Hematopoietic multipotent progenitor cell treated with erythropoietin and hydrocortisone succinate and interleukin-3 and kit ligand, for 6 days (in vitro differentiated cells): ENCODE measurements around the gene SRCIN1.
A peak's percentile ranks its signal among the peaks of the same experiment; 100 is the strongest.
"Not testable (repeated sequence)": the region's sequence is repeated elsewhere in the genome, so short reads cannot be mapped to it uniquely, and the experiment has no call there.

Experiments
- DNase-seq: peaks from one replicate; pipeline ENCODE4 v3.0.0-alpha.2; 2015

The SRCIN1 gene

DNA sequence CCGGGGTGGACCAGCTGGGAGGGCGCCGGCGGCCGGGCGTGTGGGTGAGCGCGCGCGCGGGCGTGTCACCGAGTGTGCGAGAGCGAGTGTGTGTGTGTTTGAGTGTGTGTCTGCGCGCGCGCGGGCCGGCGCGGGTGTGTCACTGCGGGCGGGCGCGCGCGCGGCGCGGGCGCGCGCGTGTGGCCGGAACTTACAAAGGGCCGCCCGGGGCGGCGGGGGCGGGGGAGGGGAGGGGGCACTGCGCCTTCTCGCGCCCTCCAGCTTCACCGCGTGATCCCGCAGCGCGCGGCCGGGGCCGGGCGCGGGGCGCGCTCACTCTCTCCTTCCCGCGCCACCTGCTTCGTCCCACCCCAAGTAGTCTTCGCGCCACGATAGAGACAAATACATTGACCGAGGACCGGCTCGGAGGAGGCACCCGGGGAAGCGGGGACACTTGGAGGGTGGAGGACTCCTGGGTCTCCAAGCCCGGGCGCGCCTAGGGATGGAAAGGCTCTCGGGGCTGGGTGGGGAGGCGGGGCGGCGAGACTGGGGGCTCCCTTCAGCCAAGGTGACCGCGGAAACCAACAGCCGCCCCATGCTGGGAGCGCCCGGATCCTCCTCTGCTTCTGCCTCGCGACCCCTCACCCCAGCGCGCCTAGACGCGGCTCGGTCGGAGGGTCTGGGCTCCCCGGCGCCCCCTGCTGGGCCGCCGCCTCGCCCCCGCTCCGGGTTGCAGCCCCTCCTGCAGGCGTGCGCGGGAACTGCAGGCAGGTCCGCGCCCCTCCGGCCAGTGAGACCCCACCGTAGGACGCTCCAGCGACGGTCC lies at the start of gene SRCIN1:
Gene SRCIN1, minus strand, starts transcription at position 112 of the 805 bp plus-strand sequence. CDS start 247 bp downstream, outside the sequence.
- peak; percentile 46 for DNase-seq

DNA sequence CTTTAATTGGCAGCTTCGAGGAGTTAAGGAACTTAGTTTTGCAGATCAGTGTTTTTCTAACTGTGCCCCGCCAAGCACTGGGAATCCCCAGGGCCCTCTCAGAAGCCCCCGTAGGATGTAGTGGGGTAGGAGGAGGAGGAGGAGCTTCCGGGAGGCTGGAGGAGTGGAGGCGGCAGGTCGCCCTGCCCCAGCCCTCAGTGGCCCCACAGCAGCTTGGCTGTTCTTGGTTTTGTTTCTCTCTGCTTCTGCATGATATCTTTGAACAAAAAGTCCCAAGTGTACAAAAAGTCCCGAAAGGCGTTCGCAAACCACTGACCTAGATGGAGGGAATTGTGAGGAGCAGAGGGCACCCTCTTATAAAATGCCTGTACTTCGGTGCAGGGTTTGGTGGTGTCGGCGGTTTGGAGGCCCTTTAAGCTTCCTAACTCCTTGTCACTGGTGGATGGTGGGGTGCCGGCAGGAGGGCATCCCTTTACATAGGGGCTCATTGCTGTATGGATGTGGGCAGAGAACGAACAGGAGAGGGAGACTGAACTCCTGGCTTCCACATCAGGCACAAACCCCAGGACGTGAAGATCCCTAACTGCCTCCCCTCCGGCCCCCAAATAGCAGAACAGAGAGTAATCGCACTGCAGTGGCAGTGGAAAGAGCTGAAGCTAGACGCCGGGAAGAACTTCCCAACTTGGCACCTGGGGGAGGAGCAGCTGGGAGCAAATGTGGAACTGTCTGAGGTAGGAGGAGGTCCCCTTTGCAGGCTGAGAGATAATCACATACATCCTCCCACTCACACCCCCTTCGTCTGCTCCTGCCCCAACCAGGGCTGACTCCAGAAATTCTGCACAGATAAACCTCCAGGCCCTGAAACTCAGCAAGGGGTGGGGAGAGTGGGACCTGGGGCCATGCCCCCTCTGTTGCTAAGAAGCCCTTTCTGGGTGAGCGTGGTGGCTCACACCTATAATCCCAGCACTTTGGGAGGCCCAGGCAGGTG lies 49.0 kb upstream of the SRCIN1 start:
- no peak for DNase-seq

- no peak for DNase-seq
Observed at GRCh38 chr17:38653679-38654078, 47.9 kb upstream of the SRCIN1 start.

- DNase-seq, result no peak
Observed at GRCh38 chr17:38653230-38653629, 47.5 kb upstream of the SRCIN1 start.

DNA sequence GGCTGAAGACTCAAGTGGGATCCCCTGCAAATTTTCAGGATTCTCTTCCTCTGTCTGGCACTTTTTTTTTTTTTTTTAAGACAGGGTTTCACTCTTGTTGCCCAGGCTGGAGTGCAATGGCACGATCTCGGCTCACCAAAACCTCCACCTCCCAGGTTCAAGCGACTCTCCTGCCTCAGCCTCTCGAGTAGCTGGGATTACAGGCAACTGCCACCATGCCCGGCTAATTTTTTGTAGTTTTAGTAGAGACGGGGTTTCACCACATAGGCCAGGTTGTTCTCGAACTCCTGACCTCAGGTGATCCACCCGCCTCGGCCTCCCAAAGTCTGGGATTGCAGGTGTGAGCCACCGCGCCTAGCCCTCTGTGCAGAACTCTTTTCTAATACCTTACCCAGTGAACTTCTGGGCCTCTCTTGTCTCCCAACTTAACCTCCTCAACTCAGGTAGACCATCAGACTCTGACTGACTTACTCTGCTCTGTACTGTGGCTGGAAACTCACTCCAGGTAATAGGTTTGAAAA lies 45.0 kb upstream of the SRCIN1 start:
- DNase-seq, result not testable (repeated sequence)

DNA sequence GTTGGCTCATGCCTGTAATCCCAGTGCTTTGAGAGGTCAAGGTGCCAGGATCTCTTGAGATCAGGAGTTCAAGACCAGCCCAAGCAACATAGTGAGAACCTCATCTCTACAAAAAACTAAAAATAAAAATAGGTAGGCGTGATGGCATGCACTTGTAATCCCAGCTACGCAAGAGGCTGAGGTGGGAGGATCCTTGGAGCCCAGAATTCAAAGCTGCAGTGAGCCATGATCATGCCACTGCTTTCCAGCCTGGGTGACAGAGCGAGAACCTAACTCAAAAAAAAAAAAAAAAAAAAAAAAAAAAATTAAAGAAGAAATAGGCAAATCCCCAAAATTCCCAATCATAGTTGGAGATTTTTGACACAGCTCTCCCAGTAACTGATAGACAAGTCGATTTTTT lies 32.2 kb upstream of the SRCIN1 start:
- no peak for DNase-seq

GRCh38 chr17:38636054-38636453 lies 30.3 kb upstream of the SRCIN1 start:
- no peak for DNase-seq

GRCh38 chr17:38632334-38632733 lies 26.6 kb upstream of the SRCIN1 start:
- no peak for DNase-seq

- DNase-seq, result peak; percentile 31
Observed at GRCh38 chr17:38628441-38628840, 22.7 kb upstream of the SRCIN1 start.

DNA sequence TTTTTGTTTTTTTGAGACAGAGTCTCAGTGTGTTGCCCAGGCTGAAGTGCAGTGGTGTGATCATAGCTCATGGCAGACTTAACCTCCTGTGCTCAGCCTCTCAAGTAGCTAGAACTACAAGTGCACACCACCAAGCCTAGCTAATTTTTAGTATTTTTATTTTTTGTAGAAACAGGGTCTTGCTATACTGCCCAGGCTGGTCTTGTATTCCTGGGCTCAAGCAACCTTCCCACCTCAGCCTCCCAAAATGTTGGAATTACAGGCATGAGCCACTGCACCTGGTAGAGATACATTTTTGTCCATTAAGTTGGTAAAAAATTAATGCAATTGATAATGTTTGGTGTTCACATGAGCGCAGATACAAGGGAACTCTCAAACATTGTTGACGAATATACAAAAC lies 22.2 kb upstream of the SRCIN1 start:
- no peak for DNase-seq

DNA sequence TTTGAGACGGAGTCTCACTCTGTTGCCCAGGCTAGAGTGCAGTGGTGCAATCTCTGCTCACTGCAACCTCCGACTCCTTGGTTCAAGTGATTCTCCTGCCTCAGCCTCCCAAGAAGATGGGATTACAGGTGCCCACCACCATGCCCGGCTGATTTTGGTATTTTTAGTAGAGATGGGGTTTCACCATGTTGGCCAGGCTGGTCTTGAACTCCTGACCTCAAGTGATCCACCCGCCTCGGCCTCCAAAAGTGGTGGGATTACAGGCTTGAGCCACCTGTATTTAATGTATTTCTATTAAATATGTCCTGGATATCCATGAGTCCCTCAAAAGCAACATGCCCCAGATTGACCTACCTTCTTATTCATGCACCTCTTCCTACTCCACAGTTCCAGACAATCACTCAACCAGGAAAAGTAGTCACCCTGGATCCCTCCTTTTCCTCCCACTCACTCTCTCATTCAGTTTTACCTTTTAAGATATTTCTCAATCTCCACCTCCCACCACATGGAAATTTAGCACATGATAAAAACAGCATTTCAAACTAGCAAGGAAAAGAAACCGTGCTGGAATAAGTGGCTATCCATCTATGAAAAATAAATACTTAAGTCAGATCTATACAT lies 21.0 kb upstream of the SRCIN1 start:
- DNase-seq, result not testable (repeated sequence)

GRCh38 chr17:38625482-38625881 lies 19.7 kb upstream of the SRCIN1 start:
- no peak for DNase-seq

- DNase-seq, result not testable (repeated sequence)
Observed at GRCh38 chr17:38624782-38625355, 19.1 kb upstream of the SRCIN1 start.

DNA sequence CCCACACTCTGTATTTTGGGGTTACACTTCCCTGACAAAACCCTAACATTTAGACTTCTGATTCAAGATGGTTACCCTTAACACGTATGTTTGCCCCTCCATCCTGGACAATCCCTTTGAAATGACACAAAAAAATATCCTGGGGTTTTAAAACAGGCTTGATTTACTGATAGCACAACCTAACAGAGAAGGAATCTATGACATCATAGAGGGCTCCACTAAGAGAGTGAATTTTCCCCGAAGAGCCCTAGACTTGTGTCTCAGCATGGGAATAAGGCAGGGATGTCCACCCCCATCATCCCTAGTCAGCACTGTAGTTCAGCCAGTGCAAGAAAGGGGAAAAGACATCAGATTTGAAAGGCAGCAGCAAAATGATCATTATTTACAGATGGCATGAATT lies 15.8 kb upstream of the SRCIN1 start:
- DNase-seq, result no peak

DNA sequence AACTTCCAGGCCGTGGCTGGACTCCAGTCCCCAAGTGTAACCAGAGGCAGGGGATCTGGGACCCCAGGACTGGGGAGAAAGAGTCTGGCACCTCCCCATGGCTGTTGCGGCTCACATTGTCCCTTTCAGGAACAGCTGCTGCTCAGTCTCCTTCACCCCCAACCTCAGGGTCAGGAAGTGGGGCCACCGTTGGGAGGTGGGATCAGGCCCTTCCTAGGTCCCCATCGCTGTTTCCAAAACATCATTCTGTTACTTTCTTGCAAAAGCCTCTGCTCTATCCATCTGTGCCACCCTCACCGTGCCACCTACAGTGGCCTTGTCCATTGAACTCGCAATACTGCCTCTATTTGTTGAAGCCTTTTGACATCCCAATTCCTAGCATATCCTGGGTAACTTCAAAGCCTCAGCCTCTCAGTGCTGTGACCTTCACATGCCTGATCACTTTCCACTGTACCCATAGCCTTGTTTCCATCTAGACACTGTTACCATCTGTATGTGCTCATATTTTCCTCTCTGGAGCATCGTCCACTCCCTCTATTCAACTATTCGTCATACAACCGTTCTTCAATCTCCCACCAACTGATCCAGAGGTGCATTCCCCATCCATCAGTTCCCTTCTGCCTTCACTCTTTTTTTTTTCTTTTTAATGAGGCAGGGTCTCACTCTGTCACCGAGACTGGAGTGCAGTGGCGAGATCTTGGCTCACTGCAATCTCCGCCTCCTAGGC lies 15.0 kb upstream of the SRCIN1 start:
- DNase-seq, result no peak

DNA sequence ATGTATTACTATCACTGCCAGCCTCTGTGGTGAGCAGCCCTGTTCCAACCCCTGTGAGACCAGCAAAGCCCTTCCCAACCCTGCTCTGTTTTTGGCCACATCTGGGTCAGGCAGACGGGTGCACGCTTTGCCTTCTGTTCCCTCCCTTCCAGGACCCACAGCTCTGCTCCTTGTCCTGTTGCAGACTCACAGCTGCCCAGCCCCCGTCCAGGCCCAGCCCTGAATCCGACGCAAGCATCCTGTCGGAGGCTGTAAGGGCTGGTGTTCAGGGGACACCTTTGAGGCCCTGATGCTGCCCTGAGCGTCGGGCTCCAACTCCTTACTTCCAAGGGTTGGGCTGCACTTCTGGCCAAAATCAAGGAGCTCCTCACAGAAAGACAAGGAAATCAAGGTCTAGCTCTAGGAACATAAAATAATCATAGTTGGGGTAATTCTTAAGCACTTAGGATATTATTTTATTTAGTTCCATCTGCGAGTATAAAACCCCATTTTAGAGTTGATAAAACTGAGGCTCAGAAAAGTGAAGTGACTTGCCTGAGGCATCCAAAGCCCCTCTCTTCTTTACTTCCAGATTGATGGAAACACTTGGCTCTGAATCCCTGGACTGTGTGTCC lies 14.3 kb upstream of the SRCIN1 start:
- no peak for DNase-seq

- no peak for DNase-seq
Observed at GRCh38 chr17:38619451-38619795, 13.7 kb upstream of the SRCIN1 start.

DNA sequence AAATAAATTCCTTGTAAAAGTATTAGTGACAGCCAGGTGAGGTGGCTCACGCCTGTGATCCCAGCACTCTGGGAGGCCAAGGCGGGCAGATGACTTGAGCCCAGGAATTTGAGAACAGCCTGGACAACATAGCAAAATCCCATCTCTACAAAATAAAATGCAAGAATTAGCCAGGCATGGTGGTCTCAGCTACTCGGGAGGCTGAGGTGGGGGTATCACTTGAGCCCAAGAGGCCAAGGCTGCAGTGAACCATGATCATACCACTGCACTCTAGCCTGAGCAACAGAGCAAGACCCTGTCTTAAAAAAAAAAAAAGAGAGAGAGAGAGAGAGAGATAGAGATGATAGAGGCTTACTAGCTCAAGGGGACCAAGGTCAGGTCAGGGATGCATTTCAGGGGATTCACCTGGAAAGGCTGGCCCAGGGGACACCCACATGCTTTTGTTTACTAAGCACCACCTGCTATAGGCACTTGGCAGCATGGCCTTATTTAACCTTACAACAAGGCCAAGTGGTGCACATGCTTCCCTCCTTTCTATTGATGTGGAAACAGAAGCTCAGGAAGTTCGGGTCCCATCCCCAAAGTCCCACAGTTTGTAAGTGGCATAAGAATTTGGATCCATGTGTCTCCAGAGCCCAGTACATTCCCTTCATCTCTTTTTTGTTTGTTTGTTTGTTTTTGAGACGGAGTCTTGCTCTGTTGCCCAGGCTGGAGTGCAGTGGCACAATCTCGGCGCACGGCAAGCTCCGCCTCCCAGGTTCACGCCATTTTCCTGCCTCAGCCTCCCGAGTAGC lies 12.4 kb upstream of the SRCIN1 start:
- no peak for DNase-seq

GRCh38 chr17:38617074-38617860 lies 11.5 kb upstream of the SRCIN1 start:
- DNase-seq, result no peak

GRCh38 chr17:38616361-38616760 lies 10.6 kb upstream of the SRCIN1 start:
- no peak for DNase-seq
